GM12873 (cell line): ENCODE data around the gene TFR2.
A peak's percentile ranks its signal among the peaks of the same experiment; 100 is the strongest.

Experiments used
- CTCF ChIP-seq: IDR thresholded peaks from 2 replicates; pipeline ENCODE4 v1.5.1; 2012; ENCODE audit warnings: low read depth, mild to moderate bottlenecking, moderate library complexity, low read length, control low read depth; ENCODE audit not compliant: insufficient read depth; ENCODE audit errors: missing control alignments

TFR2 gene

GRCh38 chr7:100642534-100642907 lies 1.2 kb upstream of the TFR2 start:
- no peak for TF ChIP-seq CTCF

GRCh38 chr7:100641860-100642533 lies 645 bp upstream of the TFR2 start:
- TF ChIP-seq CTCF = no peak

GRCh38 chr7:100640517-100641440 lies 573 bp downstream of the TFR2 start:
- no peak for TF ChIP-seq CTCF

GRCh38 chr7:100639995-100640516 lies 1.3 kb downstream of the TFR2 start:
- no peak for TF ChIP-seq CTCF

- peak; percentile 66 for TF ChIP-seq CTCF
These were observed 8.2 kb downstream of the TFR2 start for GRCh38 chr7:100632951-100633717.

GRCh38 chr7:100630066-100630465 lies 11.3 kb downstream of the TFR2 start:
- TF ChIP-seq CTCF = no peak
